Astrocyte (in vitro differentiated cells and primary cell): Measurements from ENCODE around the gene PLEKHG2. TPM values are rescaled to one million over a fixed set of nuclear protein-coding genes. Genes with fewer than 3 reads are reported as not detected.

Experiments used
- microRNA-seq: library from miRNA; unstranded; fragments of <30 nt; microRNA quantifications from one replicate; pipeline ENCODE4 v1.2.0, GENCODE V29; 2020
- total RNA-seq: library from RNA; stranded (reverse); gene quantifications from 2 replicates; pipeline ENCODE4 v1.2.1, GENCODE V29; 2021

The PLEKHG2 gene
- total RNA-seq, 1 donor from 2014 or later = 102 TPM

Small RNA genes lying within 50 kb of the gene (microRNA-seq; reads per million reads assigned to microRNA genes)
- gene MIR4530 = not detected

Other genes with a start within 250 kb of the PLEKHG2 start
- gene NCCRP1, start 215.7 kb upstream of the PLEKHG2 start, total RNA-seq = not detected in 2 replicates
- not detected in 2 replicates for gene SYCN, start 208.4 kb upstream of the PLEKHG2 start, total RNA-seq
- not detected in 2 replicates for gene IFNL3, start 167.7 kb upstream of the PLEKHG2 start, total RNA-seq
- not detected in 2 replicates for gene IFNL4, start 163.8 kb upstream of the PLEKHG2 start, total RNA-seq
- gene IFNL2, start 144.3 kb upstream of the PLEKHG2 start, total RNA-seq = not detected in 2 replicates
- gene IFNL1, start 116.3 kb upstream of the PLEKHG2 start, total RNA-seq = 0.52 and 1.3 TPM in 2 replicates
- 1.5 and 2.0 TPM in 2 replicates for gene LRFN1, start 91.8 kb upstream of the PLEKHG2 start, total RNA-seq
- 0.79 and 1.1 TPM in 2 replicates for gene GMFG, start 76.6 kb upstream of the PLEKHG2 start, total RNA-seq
- gene SAMD4B, start 70.2 kb upstream of the PLEKHG2 start, total RNA-seq = 95.0 and 98.6 TPM in 2 replicates
- gene PAF1, start 21.6 kb upstream of the PLEKHG2 start, total RNA-seq = 42.0 and 43.2 TPM in 2 replicates
- 27.0 and 29.9 TPM in 2 replicates for gene MED29, start 21.3 kb upstream of the PLEKHG2 start, total RNA-seq
- gene ZFP36, start 5.8 kb upstream of the PLEKHG2 start, total RNA-seq = 21.6 and 28.0 TPM in 2 replicates
- gene RPS16, start 23.3 kb downstream of the PLEKHG2 start, total RNA-seq = 1,194 and 1,329 TPM in 2 replicates
- 163 and 171 TPM in 2 replicates for gene SUPT5H, start 32.9 kb downstream of the PLEKHG2 start, total RNA-seq
- 85.3 and 97.2 TPM in 2 replicates for gene TIMM50, start 68.2 kb downstream of the PLEKHG2 start, total RNA-seq
- 0.84 and 0.89 TPM in 2 replicates for gene DLL3, start 86.3 kb downstream of the PLEKHG2 start, total RNA-seq
- gene SELENOV, start 102.5 kb downstream of the PLEKHG2 start, total RNA-seq = not detected in 2 replicates
- 2.1 and 2.6 TPM in 2 replicates for gene EID2B, start 120.2 kb downstream of the PLEKHG2 start, total RNA-seq
- 15.7 and 17.2 TPM in 2 replicates for gene EID2, start 127.5 kb downstream of the PLEKHG2 start, total RNA-seq
- not detected in 2 replicates for gene LGALS13, start 189.9 kb downstream of the PLEKHG2 start, total RNA-seq
- gene LGALS16, start 243.2 kb downstream of the PLEKHG2 start, total RNA-seq = not detected in 2 replicates